ENCODE data around the gene RNF166.

RNF166 gene

GRCh38 chr16:88700636-88701482 is 5.3 kb downstream of the RNF166 start:
- no peaks in the 10 kb centered on the region for H3K27me3 Mint-ChIP-seq
- H3K4me1 Mint-ChIP-seq (ENCODE audit: low read depth): peaks cover 82% of the 10 kb centered on the region
- peak overlapping the region; percentile 89 for H3K27ac Mint-ChIP-seq
- no peaks in the 10 kb centered on the region for H3K9me3 Mint-ChIP-seq
- H3K36me3 Mint-ChIP-seq (ENCODE audit: low read depth): peaks cover 84% of the 10 kb centered on the region
- peak overlapping the region; percentile 93 for H3K4me3 Mint-ChIP-seq
- intact Hi-C loops (cut with micrococcal nuclease): loop anchor here (1.0 to 10.0 kb wide), 3 partner anchors 14 to 106 kb away; partner anchors contain the start of genes MVD and SNAI3

DNA sequence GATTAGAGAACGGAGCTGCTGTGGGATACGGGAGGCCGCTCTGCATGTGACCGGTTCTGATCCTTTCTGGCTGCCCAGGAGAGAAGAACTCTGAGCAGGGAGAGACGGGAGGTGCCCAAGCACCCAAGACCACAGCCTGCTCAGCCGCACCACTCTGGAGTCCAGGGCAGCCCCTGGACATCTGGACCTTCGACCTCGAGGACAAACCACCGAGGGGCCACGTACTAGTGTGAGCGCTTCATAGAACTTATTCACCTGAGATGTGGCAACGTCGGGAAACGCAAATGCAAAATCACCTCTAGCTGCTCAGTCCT is 5.9 kb downstream of the RNF166 start:
- H3K27me3 Mint-ChIP-seq: no peaks in the 10 kb centered on the region
- peak overlapping the region; percentile 89 for H3K27ac Mint-ChIP-seq
- intact Hi-C loops (cut with micrococcal nuclease): loop anchor here (2.0 to 10.0 kb wide), 2 partner anchors 13 to 105 kb away; partner anchors contain the start of gene SNAI3
- peaks cover 85% of the 10 kb centered on the region for H3K4me1 Mint-ChIP-seq (ENCODE audit: low read depth)
- H3K36me3 Mint-ChIP-seq (ENCODE audit: low read depth): peaks cover 86% of the 10 kb centered on the region
- peak overlapping the region; percentile 93 for H3K4me3 Mint-ChIP-seq
- no peaks in the 10 kb centered on the region for H3K9me3 Mint-ChIP-seq

DNA sequence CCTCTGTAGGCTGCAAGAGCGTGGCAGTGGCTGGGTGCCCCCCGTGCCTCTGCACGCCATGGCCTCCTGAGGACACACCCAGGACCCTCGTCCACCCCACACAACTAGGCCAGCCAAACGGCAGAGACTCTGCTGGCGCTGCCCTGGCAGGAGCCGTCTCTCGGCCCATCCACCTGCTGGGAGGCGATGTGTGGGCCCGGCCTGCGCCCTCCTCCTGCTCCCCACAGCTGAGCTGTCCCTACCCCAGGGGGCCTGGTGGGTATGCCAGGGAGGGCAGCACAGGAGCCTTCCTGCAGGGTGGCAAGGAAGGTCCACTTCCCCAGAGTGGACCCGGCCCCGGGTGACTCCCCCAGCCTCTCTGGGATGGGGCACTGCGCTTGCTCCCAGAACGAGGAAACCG is 7.0 kb downstream of the RNF166 start:
- peak overlapping the region; percentile 93 for H3K4me3 Mint-ChIP-seq
- H3K9me3 Mint-ChIP-seq: no peaks in the 10 kb centered on the region
- H3K4me1 Mint-ChIP-seq (ENCODE audit: low read depth): peaks cover 88% of the 10 kb centered on the region
- H3K27ac Mint-ChIP-seq: peak overlapping the region; percentile 89
- intact Hi-C loops (cut with micrococcal nuclease): no loop called here
- H3K27me3 Mint-ChIP-seq: peaks cover 1% of the 10 kb centered on the region
- H3K36me3 Mint-ChIP-seq (ENCODE audit: low read depth): peaks cover 92% of the 10 kb centered on the region

DNA sequence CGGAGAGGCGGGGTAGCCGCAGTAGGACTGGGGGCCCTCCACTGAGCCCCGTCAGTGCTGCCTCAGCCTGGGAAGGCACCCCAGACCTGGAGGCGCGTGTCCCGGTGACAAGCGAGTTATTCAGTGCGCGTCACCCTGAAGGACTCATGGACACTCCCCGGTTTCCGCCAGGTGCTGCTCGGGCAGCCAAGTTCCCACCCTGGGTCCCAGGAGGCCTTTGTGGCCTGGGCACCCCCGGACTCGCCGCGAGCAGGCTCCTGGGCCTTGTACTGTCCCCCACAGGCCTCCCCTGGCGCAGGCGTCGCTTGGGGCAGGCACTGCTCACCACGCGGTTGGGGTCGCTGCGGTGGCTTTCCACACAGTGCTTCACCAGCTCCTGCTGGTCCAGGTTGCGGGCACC is 7.6 kb downstream of the RNF166 start:
- intact Hi-C loops (cut with micrococcal nuclease): no loop called here

GRCh38 chr16:88697831-88698615 is 8.2 kb downstream of the RNF166 start:
- no peak overlapping the region for H3K4me3 Mint-ChIP-seq
- H3K36me3 Mint-ChIP-seq (ENCODE audit: low read depth): peaks cover 91% of the 10 kb centered on the region
- H3K27ac Mint-ChIP-seq: peak overlapping the region; percentile 42
- H3K27me3 Mint-ChIP-seq: peaks cover 1% of the 10 kb centered on the region
- H3K9me3 Mint-ChIP-seq: no peaks in the 10 kb centered on the region
- H3K4me1 Mint-ChIP-seq (ENCODE audit: low read depth): peaks cover 85% of the 10 kb centered on the region
- intact Hi-C loops (cut with micrococcal nuclease): no loop called here

More for the DNA sequence above, 7.6 kb downstream of the RNF166 start:
- Mint-ChIP-seq H3K27me3 (peaks cover 1% of the 10 kb centered on the region), H3K27ac (no peak overlapping the region), H3K4me3 (no peak overlapping the region), H3K36me3 (ENCODE audit: low read depth) (peaks cover 95% of the 10 kb centered on the region), H3K4me1 (ENCODE audit: low read depth) (peaks cover 88% of the 10 kb centered on the region), H3K9me3 (no peaks in the 10 kb centered on the region)

GRCh38 chr16:88697116-88697830 is 8.9 kb downstream of the RNF166 start:
- H3K9me3 Mint-ChIP-seq: no peaks in the 10 kb centered on the region
- H3K4me3 Mint-ChIP-seq: no peak overlapping the region
- intact Hi-C loops (cut with micrococcal nuclease): no loop called here
- H3K27ac Mint-ChIP-seq: peak overlapping the region; percentile 42
- peaks cover 85% of the 10 kb centered on the region for H3K4me1 Mint-ChIP-seq (ENCODE audit: low read depth)
- H3K36me3 Mint-ChIP-seq (ENCODE audit: low read depth): peaks cover 84% of the 10 kb centered on the region
- peaks cover 1% of the 10 kb centered on the region for H3K27me3 Mint-ChIP-seq

DNA sequence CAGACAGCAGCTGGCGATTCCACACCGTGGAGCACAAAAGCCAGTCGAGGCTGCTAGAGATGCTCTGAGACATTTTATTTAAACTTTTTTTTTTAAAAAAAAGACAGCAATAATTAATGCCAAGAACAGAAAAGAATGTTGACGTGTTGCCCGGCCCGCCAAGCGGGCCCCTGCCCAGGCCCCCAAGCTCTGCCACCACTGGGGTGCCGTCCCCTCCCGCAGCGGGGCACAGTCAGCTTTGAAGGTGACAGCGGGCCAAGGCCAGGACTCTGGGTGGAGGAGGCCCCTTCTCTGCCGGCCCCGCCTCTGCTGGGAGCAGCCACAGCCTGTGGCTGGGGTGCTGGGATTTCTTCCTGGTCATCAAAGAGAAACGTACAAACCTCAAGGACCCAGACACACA is 9.8 kb downstream of the RNF166 start:
- Mint-ChIP-seq H3K4me3 (no peak overlapping the region), H3K9me3 (no peaks in the 10 kb centered on the region), H3K4me1 (ENCODE audit: low read depth) (peaks cover 85% of the 10 kb centered on the region), H3K27me3 (peaks cover 1% of the 10 kb centered on the region), H3K27ac (no peak overlapping the region), H3K36me3 (ENCODE audit: low read depth) (peaks cover 75% of the 10 kb centered on the region)
- intact Hi-C loops (cut with micrococcal nuclease): no loop called here

- Mint-ChIP-seq H3K4me1 (ENCODE audit: low read depth) (peaks cover 85% of the 10 kb centered on the region), H3K36me3 (ENCODE audit: low read depth) (peaks cover 68% of the 10 kb centered on the region), H3K27ac (peak overlapping the region; percentile 69)
Observed at GRCh38 chr16:88695753-88696152, 10.5 kb downstream of the RNF166 start.

DNA sequence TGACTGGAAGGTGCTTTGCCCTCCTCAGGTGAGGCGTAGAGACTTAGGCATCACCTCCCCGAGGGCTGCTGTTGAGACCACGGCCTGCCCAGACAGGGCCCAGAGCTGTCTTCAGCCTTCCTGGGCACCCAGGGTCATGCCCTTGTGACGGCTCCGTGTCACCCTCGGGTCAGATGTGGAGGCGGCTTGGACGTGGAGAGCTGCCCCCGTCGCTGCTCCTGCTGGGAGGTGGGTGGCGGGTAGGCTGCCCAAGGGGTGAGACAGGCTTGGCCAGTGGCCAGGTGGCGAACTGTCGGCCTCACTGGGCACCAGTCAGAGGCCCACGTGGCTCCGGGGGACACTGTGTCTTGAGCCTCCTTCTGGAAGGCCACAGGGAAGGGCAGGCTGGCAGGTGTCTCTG is 11.0 kb downstream of the RNF166 start:
- Mint-ChIP-seq H3K27me3 (peaks cover 1% of the 10 kb centered on the region), H3K27ac (peak overlapping the region; percentile 69), H3K4me3 (no peak overlapping the region), H3K9me3 (no peaks in the 10 kb centered on the region), H3K4me1 (ENCODE audit: low read depth) (peaks cover 85% of the 10 kb centered on the region), H3K36me3 (ENCODE audit: low read depth) (peaks cover 63% of the 10 kb centered on the region)
- intact Hi-C loops (cut with micrococcal nuclease): no loop called here

More at GRCh38 chr16:88695753-88696152, 10.5 kb downstream of the RNF166 start:
- peaks cover 1% of the 10 kb centered on the region for H3K27me3 Mint-ChIP-seq
- H3K4me3 Mint-ChIP-seq: no peak overlapping the region
- intact Hi-C loops (cut with micrococcal nuclease): no loop called here
- no peaks in the 10 kb centered on the region for H3K9me3 Mint-ChIP-seq

- intact Hi-C loops (cut with micrococcal nuclease): no loop called here
- no peaks in the 10 kb centered on the region for H3K9me3 Mint-ChIP-seq
- no peak overlapping the region for H3K4me3 Mint-ChIP-seq
- peaks cover 1% of the 10 kb centered on the region for H3K27me3 Mint-ChIP-seq
- peaks cover 55% of the 10 kb centered on the region for H3K36me3 Mint-ChIP-seq (ENCODE audit: low read depth)
- peak overlapping the region; percentile 69 for H3K27ac Mint-ChIP-seq
- H3K4me1 Mint-ChIP-seq (ENCODE audit: low read depth): peaks cover 85% of the 10 kb centered on the region
Observed at GRCh38 chr16:88694221-88695087, 11.8 kb downstream of the RNF166 start.

DNA sequence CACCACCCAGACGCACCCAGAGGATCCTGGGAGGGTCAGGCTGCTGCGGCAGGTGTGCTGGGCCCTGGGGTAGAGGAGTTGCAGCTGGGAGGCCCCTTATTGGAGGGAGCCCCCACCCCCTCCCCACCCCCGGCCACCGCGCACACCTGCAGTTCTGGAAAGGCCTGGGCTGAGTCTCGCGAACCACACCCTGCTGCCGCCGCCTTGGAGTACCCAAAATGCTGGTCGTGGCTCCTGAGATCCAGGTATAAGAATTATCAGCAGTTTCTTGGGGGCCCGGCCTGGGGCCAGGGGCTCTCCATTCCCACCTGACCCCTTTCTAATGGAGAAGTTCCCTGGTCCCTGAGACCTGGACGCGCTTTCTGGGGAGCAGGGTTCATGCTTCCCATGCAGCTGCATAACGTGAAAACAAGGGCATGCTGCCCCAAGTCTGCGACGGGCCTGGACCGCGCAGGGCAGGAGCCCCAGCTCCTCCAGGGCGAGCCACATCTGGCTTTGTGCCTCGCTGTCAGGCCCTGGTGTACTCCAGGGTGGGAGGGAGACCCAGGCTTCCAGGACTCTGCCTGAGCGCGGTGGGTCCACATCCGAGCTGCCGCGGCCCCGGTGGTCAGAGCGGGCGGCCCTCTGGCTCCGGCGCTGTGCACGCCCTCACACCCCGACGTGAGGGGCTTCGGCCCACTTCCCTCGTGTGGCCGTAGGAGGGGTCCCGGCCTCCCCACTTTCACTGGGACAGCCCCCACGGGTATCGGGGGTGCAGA is 12.6 kb downstream of the RNF166 start:
- intact Hi-C loops (cut with micrococcal nuclease): no loop called here
- no peak overlapping the region for H3K4me3 Mint-ChIP-seq
- H3K36me3 Mint-ChIP-seq (ENCODE audit: low read depth): peaks cover 47% of the 10 kb centered on the region
- peaks cover 87% of the 10 kb centered on the region for H3K4me1 Mint-ChIP-seq (ENCODE audit: low read depth)
- H3K27me3 Mint-ChIP-seq: peaks cover 7% of the 10 kb centered on the region
- H3K27ac Mint-ChIP-seq: peak overlapping the region; percentile 69
- no peaks in the 10 kb centered on the region for H3K9me3 Mint-ChIP-seq

- no peak overlapping the region for H3K4me3 Mint-ChIP-seq
- peaks cover 39% of the 10 kb centered on the region for H3K36me3 Mint-ChIP-seq (ENCODE audit: low read depth)
- H3K9me3 Mint-ChIP-seq: no peaks in the 10 kb centered on the region
- peak overlapping the region; percentile 54 for H3K27ac Mint-ChIP-seq
- peaks cover 9% of the 10 kb centered on the region for H3K27me3 Mint-ChIP-seq
- peaks cover 89% of the 10 kb centered on the region for H3K4me1 Mint-ChIP-seq (ENCODE audit: low read depth)
- intact Hi-C loops (cut with micrococcal nuclease): no loop called here
Observed at GRCh38 chr16:88692861-88693260, 13.3 kb downstream of the RNF166 start.
